MM.1S (cell line): ENCODE measurements around the gene SHMT2.

Experiments
- DNase-seq: peaks from one replicate; pipeline ENCODE4 v3.0.0-alpha.2; 2015
- H2AFZ ChIP-seq: fragments of 300-600 bp; sonication (generic); 2 replicates; pipeline ENCODE4 v1.6.0; 2016; ENCODE audit warnings: antibody characterized with exemption, low read length
- H3F3A ChIP-seq: fragments of 300-600 bp; sonication (generic); 2 replicates; pipeline ENCODE4 v1.6.1; 2016; ENCODE audit warnings: mild to moderate bottlenecking, antibody characterized with exemption, low read length, moderate library complexity, mixed read lengths; ENCODE audit not compliant: insufficient read depth
- H3K27ac ChIP-seq: fragments of 300-600 bp; sonication (generic); 2 replicates; pipeline ENCODE4 v1.5.1; 2016; ENCODE audit warnings: mild to moderate bottlenecking, low read length
- H3K27me3 ChIP-seq: fragments of 300-600 bp; sonication (generic); replicated peaks from 2 replicates; pipeline ENCODE4 v1.6.0; 2016; ENCODE audit warnings: low read length; ENCODE audit not compliant: insufficient read depth
- H3K36me3 ChIP-seq: fragments of 300-600 bp; sonication (generic); replicated peaks from 2 replicates; pipeline ENCODE4 v1.6.1; 2016; ENCODE audit warnings: mild to moderate bottlenecking, low read length, mixed read lengths; ENCODE audit not compliant: insufficient read depth
- H3K4me1 ChIP-seq: fragments of 300-600 bp; sonication (generic); 2 replicates; pipeline ENCODE4 v1.6.1; 2016; ENCODE audit warnings: low read length, mixed read lengths
- H3K4me2 ChIP-seq: fragments of 300-600 bp; sonication (generic); 2 replicates; pipeline ENCODE4 v1.6.0; 2016; ENCODE audit warnings: low read depth, low read length
- H3K4me3 ChIP-seq: fragments of 300-600 bp; sonication (generic); 2 replicates; pipeline ENCODE4 v1.5.1; 2016; ENCODE audit warnings: low read length, mixed read lengths
- H3K79me2 ChIP-seq: fragments of 300-600 bp; sonication (generic); 2 replicates; pipeline ENCODE4 v1.6.1; 2016; ENCODE audit warnings: mixed run types, low read length, mixed read lengths
- H3K9ac ChIP-seq: fragments of 300-600 bp; sonication (generic); 2 replicates; pipeline ENCODE4 v1.6.1; 2016; ENCODE audit warnings: low read length, mixed read lengths
- H3K9me2 ChIP-seq: fragments of 300-600 bp; sonication (generic); replicated peaks from 2 replicates; pipeline ENCODE4 v1.6.1; 2016; ENCODE audit warnings: mild to moderate bottlenecking, low read length, mixed read lengths; ENCODE audit not compliant: insufficient read depth
- H3K9me3 ChIP-seq: fragments of 300-600 bp; sonication (generic); replicated peaks from 2 replicates; pipeline ENCODE4 v1.6.1; 2016; ENCODE audit warnings: mild to moderate bottlenecking, low read length, mixed read lengths; ENCODE audit not compliant: insufficient read depth
- H4K20me1 ChIP-seq: fragments of 300-600 bp; sonication (generic); 2 replicates; pipeline ENCODE4 v1.6.1; 2016; ENCODE audit warnings: mild to moderate bottlenecking, low read length, moderate library complexity, mixed read lengths; ENCODE audit not compliant: insufficient read depth
- CTCF ChIP-seq: fragments of 300-600 bp; sonication (generic); IDR thresholded peaks from 2 replicates; pipeline ENCODE4 v1.5.1; 2016; ENCODE audit warnings: antibody characterized with exemption, low read length, mixed read lengths
- EZH2 ChIP-seq: fragments of 300-600 bp; sonication (generic); optimal IDR thresholded peaks from 2 replicates; pipeline ENCODE3; 2017; ENCODE audit warnings: low read depth, mild to moderate bottlenecking, antibody characterized with exemption, low read length, mixed read lengths
- EZH2phosphoT487 ChIP-seq: fragments of 300-600 bp; sonication (generic); IDR thresholded peaks from 2 replicates; pipeline ENCODE4 v1.6.1; 2018; ENCODE audit warnings: antibody characterized with exemption, low read length

The SHMT2 gene

GRCh38 chr12:57208631-57209282, 20.8 kb upstream of the SHMT2 start:
- Histone ChIP-seq H3K36me3 (no peaks in the 10 kb centered on the region), H3K9ac (no peak overlapping the region), H3K4me2 (no peak overlapping the region), H3F3A (no peaks in the 10 kb centered on the region), H3K27ac (no peak overlapping the region), H2AFZ (no peak overlapping the region), H3K4me1 (0 out of 2 replicates have a peak, but pooled peaks cover 1% of the 10 kb centered on the region), H3K27me3 (peaks cover 90% of the 10 kb centered on the region), H3K9me2 (no peaks in the 10 kb centered on the region), H4K20me1 (no peaks in the 10 kb centered on the region), H3K79me2 (no peaks in the 10 kb centered on the region), H3K4me3 (no peak overlapping the region), H3K9me3 (no peaks in the 10 kb centered on the region)
- DNase-seq, result no peak
- TF ChIP-seq EZH2, result no peak
- no peak for TF ChIP-seq EZH2phosphoT487
- no peak for TF ChIP-seq CTCF

GRCh38 chr12:57209916-57210315, 19.6 kb upstream of the SHMT2 start:
- Histone ChIP-seq H2AFZ (no peak overlapping the region), H3F3A (no peaks in the 10 kb centered on the region), H3K9me3 (no peaks in the 10 kb centered on the region), H3K4me3 (no peak overlapping the region), H3K27me3 (peaks cover 89% of the 10 kb centered on the region), H3K4me1 (0 out of 2 replicates have a peak, but pooled peaks cover 6% of the 10 kb centered on the region), H4K20me1 (0 out of 2 replicates have a peak, but pooled peaks cover 4% of the 10 kb centered on the region), H3K9ac (no peak overlapping the region), H3K79me2 (no peaks in the 10 kb centered on the region), H3K4me2 (no peak overlapping the region), H3K9me2 (no peaks in the 10 kb centered on the region), H3K27ac (no peak overlapping the region), H3K36me3 (no peaks in the 10 kb centered on the region)
- DNase-seq, result no peak
- TF ChIP-seq CTCF (no peak), EZH2phosphoT487 (no peak), EZH2 (no peak)

GRCh38 chr12:57210461-57210860, 19.1 kb upstream of the SHMT2 start:
- Histone ChIP-seq H3K79me2 (no peaks in the 10 kb centered on the region), H3K4me1 (peaks cover 8% of the 10 kb centered on the region; the same call in 1 of the 2 replicates), H3K27ac (no peak overlapping the region), H3K9me3 (no peaks in the 10 kb centered on the region), H3K9me2 (no peaks in the 10 kb centered on the region), H3F3A (peaks cover 3% of the 10 kb centered on the region; the same call in 1 of the 2 replicates), H3K9ac (no peak overlapping the region), H3K4me3 (no peak overlapping the region), H3K4me2 (no peak overlapping the region), H2AFZ (no peak overlapping the region), H4K20me1 (0 out of 2 replicates have a peak, but pooled peaks cover 4% of the 10 kb centered on the region), H3K27me3 (peaks cover 90% of the 10 kb centered on the region), H3K36me3 (no peaks in the 10 kb centered on the region)
- DNase-seq, result no peak
- no peak for TF ChIP-seq EZH2
- no peak for TF ChIP-seq EZH2phosphoT487
- TF ChIP-seq CTCF, result no peak
